IPS-18a (cell line): ENCODE results near the gene CX3CL1.

Experiments
- H3K27ac ChIP-seq: one replicate; pipeline ENCODE4 v1.5.1; 2013; ENCODE audit warnings: low read length
- H3K27me3 ChIP-seq: one replicate; pipeline ENCODE4 v1.6.1; 2013; ENCODE audit warnings: mild to moderate bottlenecking, low read length; ENCODE audit not compliant: control insufficient read depth, insufficient read depth
- H3K36me3 ChIP-seq: one replicate; pipeline ENCODE4 v1.6.1; 2013; ENCODE audit warnings: low read depth, low read length; ENCODE audit not compliant: control insufficient read depth
- H3K4me1 ChIP-seq: one replicate; pipeline ENCODE4 v1.6.1; 2013; ENCODE audit warnings: low read depth, low read length; ENCODE audit not compliant: control insufficient read depth
- H3K4me3 ChIP-seq: one replicate; pipeline ENCODE4 v1.5.1; 2013; ENCODE audit warnings: low read length
- H3K9ac ChIP-seq: one replicate; pipeline ENCODE4 v1.6.1; 2013; ENCODE audit warnings: mild to moderate bottlenecking, low read length, moderate library complexity
- H3K9me3 ChIP-seq: one replicate; pipeline ENCODE4 v1.6.1; 2013; ENCODE audit warnings: low read depth, low read length; ENCODE audit not compliant: control insufficient read depth

The CX3CL1 gene

GRCh38 chr16:57358086-57358420 lies 14.2 kb upstream of the CX3CL1 start:
- no peak overlapping the region for H3K27ac ChIP-seq
- H3K9me3 ChIP-seq: no peaks in the 10 kb centered on the region
- no peaks in the 10 kb centered on the region for H3K4me1 ChIP-seq
- H3K36me3 ChIP-seq: no peaks in the 10 kb centered on the region
- H3K9ac ChIP-seq: no peak overlapping the region
- no peaks in the 10 kb centered on the region for H3K27me3 ChIP-seq
- no peak overlapping the region for H3K4me3 ChIP-seq

- Histone ChIP-seq H3K9me3 (no peaks in the 10 kb centered on the region), H3K36me3 (no peaks in the 10 kb centered on the region), H3K27ac (no peak within 1 kb of the TSS), H3K4me3 (no peak within 1 kb of the TSS), H3K27me3 (no peaks in the 10 kb centered on the region), H3K9ac (no peak within 1 kb of the TSS), H3K4me1 (no peaks in the 10 kb centered on the region)
Measured at GRCh38 chr16:57358527-57359095, 13.7 kb upstream of the CX3CL1 start, which contains the start of gene CCL22. Gene CCL22, plus strand, starts transcription at chr16:57358783. Its CDS starts 34 bp downstream, at chr16:57358817.

- H3K4me3 ChIP-seq: no peak overlapping the region
- no peaks in the 10 kb centered on the region for H3K4me1 ChIP-seq
- no peaks in the 10 kb centered on the region for H3K9me3 ChIP-seq
- H3K27me3 ChIP-seq: no peaks in the 10 kb centered on the region
- no peak overlapping the region for H3K9ac ChIP-seq
- H3K27ac ChIP-seq: no peak overlapping the region
- no peaks in the 10 kb centered on the region for H3K36me3 ChIP-seq
Measured at GRCh38 chr16:57360321-57360935, 11.9 kb upstream of the CX3CL1 start.

- no peaks in the 10 kb centered on the region for H3K4me1 ChIP-seq
- no peak overlapping the region for H3K9ac ChIP-seq
- H3K27me3 ChIP-seq: no peaks in the 10 kb centered on the region
- no peaks in the 10 kb centered on the region for H3K36me3 ChIP-seq
- no peak overlapping the region for H3K4me3 ChIP-seq
- H3K27ac ChIP-seq: no peak overlapping the region
- no peaks in the 10 kb centered on the region for H3K9me3 ChIP-seq
Measured at GRCh38 chr16:57361404-57361803, 10.9 kb upstream of the CX3CL1 start.

GRCh38 chr16:57364143-57364542 lies 8.1 kb upstream of the CX3CL1 start:
- Histone ChIP-seq H3K4me3 (no peak overlapping the region), H3K36me3 (no peaks in the 10 kb centered on the region), H3K9me3 (no peaks in the 10 kb centered on the region), H3K27ac (no peak overlapping the region), H3K4me1 (no peaks in the 10 kb centered on the region), H3K27me3 (no peaks in the 10 kb centered on the region), H3K9ac (no peak overlapping the region)

GRCh38 chr16:57366544-57367040 lies 5.7 kb upstream of the CX3CL1 start:
- Histone ChIP-seq H3K4me1 (no peaks in the 10 kb centered on the region), H3K4me3 (no peak overlapping the region), H3K36me3 (no peaks in the 10 kb centered on the region), H3K9me3 (no peaks in the 10 kb centered on the region), H3K27me3 (no peaks in the 10 kb centered on the region), H3K27ac (no peak overlapping the region), H3K9ac (no peak overlapping the region)

GRCh38 chr16:57367116-57367752 lies 5.1 kb upstream of the CX3CL1 start:
- Histone ChIP-seq H3K4me3 (no peak overlapping the region), H3K27ac (no peak overlapping the region), H3K9me3 (no peaks in the 10 kb centered on the region), H3K36me3 (no peaks in the 10 kb centered on the region), H3K9ac (no peak overlapping the region), H3K27me3 (no peaks in the 10 kb centered on the region), H3K4me1 (peaks cover 3% of the 10 kb centered on the region)

GRCh38 chr16:57371494-57372371 lies 557 bp upstream of the CX3CL1 start:
- Histone ChIP-seq H3K9ac (no peak overlapping the region), H3K27me3 (no peaks in the 10 kb centered on the region), H3K4me3 (no peak overlapping the region), H3K27ac (no peak overlapping the region), H3K4me1 (peaks cover 16% of the 10 kb centered on the region), H3K36me3 (no peaks in the 10 kb centered on the region), H3K9me3 (no peaks in the 10 kb centered on the region)

- Histone ChIP-seq H3K36me3 (no peaks in the 10 kb centered on the region), H3K27me3 (no peaks in the 10 kb centered on the region), H3K9ac (peak overlapping the region; percentile 5), H3K4me3 (peak overlapping the region; percentile 39), H3K27ac (no peak overlapping the region), H3K9me3 (no peaks in the 10 kb centered on the region), H3K4me1 (peaks cover 16% of the 10 kb centered on the region)
Measured at GRCh38 chr16:57373117-57373947, 1.0 kb downstream of the CX3CL1 start.

- Histone ChIP-seq H3K4me3 (no peak overlapping the region), H3K9ac (peak overlapping the region; percentile 5), H3K36me3 (no peaks in the 10 kb centered on the region), H3K4me1 (peaks cover 16% of the 10 kb centered on the region), H3K9me3 (no peaks in the 10 kb centered on the region), H3K27ac (no peak overlapping the region), H3K27me3 (no peaks in the 10 kb centered on the region)
Measured at GRCh38 chr16:57374067-57374534, 1.8 kb downstream of the CX3CL1 start.
